ENCODE results near the gene AGPAT4. TPM values are rescaled to one million over a fixed set of nuclear protein-coding genes. Genes with fewer than 3 reads are reported as not detected.

Gene AGPAT4
- total RNA-seq, 1 experiment from 2014 or later: 9.2 TPM

DNA sequence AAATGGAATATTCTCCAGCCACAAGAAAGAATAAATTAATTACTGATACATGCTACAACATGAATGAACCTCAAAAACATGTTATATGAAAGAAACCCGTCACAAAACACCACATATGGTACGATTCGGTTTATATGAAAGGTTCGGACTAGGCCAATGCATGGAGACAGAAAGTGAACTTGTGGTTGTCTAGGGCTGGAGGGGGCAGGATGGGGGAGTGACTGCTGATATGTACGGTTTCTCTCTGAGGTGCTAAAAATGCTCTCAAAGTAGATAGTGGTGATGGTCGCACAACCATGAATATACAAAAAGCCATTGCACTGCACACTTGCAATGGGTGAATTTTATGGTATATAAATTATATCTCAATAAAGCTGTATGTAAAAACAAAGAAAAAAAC lies 18.3 kb downstream of the AGPAT4 start:
- TF ChIP-seq, protein P1, sequence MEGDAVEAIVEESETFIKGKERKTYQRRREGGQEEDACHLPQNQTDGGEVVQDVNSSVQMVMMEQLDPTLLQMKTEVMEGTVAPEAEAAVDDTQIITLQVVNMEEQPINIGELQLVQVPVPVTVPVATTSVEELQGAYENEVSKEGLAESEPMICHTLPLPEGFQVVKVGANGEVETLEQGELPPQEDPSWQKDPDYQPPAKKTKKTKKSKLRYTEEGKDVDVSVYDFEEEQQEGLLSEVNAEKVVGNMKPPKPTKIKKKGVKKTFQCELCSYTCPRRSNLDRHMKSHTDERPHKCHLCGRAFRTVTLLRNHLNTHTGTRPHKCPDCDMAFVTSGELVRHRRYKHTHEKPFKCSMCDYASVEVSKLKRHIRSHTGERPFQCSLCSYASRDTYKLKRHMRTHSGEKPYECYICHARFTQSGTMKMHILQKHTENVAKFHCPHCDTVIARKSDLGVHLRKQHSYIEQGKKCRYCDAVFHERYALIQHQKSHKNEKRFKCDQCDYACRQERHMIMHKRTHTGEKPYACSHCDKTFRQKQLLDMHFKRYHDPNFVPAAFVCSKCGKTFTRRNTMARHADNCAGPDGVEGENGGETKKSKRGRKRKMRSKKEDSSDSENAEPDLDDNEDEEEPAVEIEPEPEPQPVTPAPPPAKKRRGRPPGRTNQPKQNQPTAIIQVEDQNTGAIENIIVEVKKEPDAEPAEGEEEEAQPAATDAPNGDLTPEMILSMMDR (IDR thresholded peaks at IDR 0.05; ENCODE audit: insufficient read depth in 1 of 2, low read depth in 1 of 2, low read length in 1 of 2, severe bottlenecking in 1 of 2, unreplicated experiment in 1 of 2): no peak
- peaks cover 6% of the 10 kb centered on the region for H3K4me1 Mint-ChIP-seq (ENCODE audit: low read depth, unreplicated experiment)
- CTCF ChIA-PET: no interaction called here
- Histone ChIP-seq H3K4me1 (no peaks in the 10 kb centered on the region), H3K4me3 (ENCODE audit: low read depth, low read length) (no peak overlapping the region), H3K27me3 (replicated peaks; ENCODE audit: control insufficient read depth, insufficient read depth, low read length) (no peaks in the 10 kb centered on the region), H3K36me3 (ENCODE audit: control insufficient read depth, insufficient read depth, low read length) (no peaks in the 10 kb centered on the region), H3K9me3 (no peaks in the 10 kb centered on the region)
- H3K36me3 Mint-ChIP-seq (ENCODE audit: insufficient read depth, unreplicated experiment): peaks cover 7% of the 10 kb centered on the region
- POLR2A ChIA-PET: no interaction called here
- BruUV-seq (replicated peaks): no TSS peak
- no peak for DNase-seq
- H3K27ac Mint-ChIP-seq (ENCODE audit: unreplicated experiment): no peak overlapping the region
- no peaks in the 10 kb centered on the region for H3K9me3 Mint-ChIP-seq (ENCODE audit: unreplicated experiment)
- H3K27me3 Mint-ChIP-seq (ENCODE audit: insufficient read depth, unreplicated experiment): no peaks in the 10 kb centered on the region
- H3K4me3 Mint-ChIP-seq (ENCODE audit: unreplicated experiment): no peak overlapping the region
- intact Hi-C loops (cut with micrococcal nuclease; ENCODE audit: unreplicated experiment): no loop called here

DNA sequence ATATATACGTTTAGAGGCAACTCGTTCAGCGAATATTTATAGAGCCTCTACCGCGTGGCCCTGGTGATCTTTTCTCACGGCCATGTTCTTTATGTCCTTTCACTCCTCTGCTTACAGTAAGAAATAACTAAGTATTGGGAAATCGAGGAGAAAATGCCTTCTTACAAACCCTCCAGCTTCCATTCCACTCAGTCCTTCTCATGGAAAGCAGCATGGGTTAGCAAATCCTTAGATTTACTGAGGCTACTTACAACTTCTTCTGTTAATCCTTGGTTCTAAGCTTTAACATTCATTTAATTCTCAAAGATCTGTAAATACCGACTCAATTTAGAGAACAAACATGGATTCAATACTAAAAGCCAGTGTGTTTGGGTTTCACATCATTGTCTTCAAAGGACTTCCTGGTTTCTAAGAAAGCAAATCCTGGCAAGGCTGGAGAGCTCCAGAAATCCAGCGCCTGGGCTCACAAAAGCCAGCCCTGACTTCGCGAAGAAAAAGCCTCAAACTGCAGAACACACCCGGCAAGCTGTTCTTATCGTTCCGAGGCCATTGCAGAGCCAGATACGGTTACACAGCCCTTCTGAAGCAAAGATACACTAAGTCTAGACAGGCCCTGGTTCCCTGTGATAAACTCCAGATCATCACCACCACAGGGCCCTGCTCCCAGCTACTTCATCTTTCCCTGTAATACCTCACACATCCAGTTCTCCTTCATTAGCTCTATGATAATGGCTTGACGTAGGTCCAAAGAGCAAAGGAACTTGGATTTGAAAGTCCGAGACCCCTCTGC lies 19.2 kb downstream of the AGPAT4 start:
- no peak overlapping the region for H3K4me3 ChIP-seq (ENCODE audit: low read depth, low read length)
- no peak overlapping the region for H3K27ac Mint-ChIP-seq (ENCODE audit: unreplicated experiment)
- no peak for DNase-seq
- TF ChIP-seq, protein P1 (IDR thresholded peaks at IDR 0.05; ENCODE audit: insufficient read depth in 1 of 2, low read depth in 1 of 2, low read length in 1 of 2, severe bottlenecking in 1 of 2, unreplicated experiment in 1 of 2): no peak
- intact Hi-C loops (cut with micrococcal nuclease; ENCODE audit: unreplicated experiment): no loop called here
- no TSS peak for BruUV-seq (replicated peaks)
- CTCF ChIA-PET: no interaction called here
- H3K9me3 Mint-ChIP-seq (ENCODE audit: unreplicated experiment): no peaks in the 10 kb centered on the region
- no peak overlapping the region for H3K4me3 Mint-ChIP-seq (ENCODE audit: unreplicated experiment)
- POLR2A ChIA-PET: interaction anchor here (0.6 kb wide), 1 partner anchor 75 kb away, joined by 3 read pairs; no protein-coding TSS in a partner anchor
- peaks cover 7% of the 10 kb centered on the region for H3K36me3 Mint-ChIP-seq (ENCODE audit: insufficient read depth, unreplicated experiment)
- no peaks in the 10 kb centered on the region for H3K4me1 ChIP-seq
- no peaks in the 10 kb centered on the region for H3K27me3 Mint-ChIP-seq (ENCODE audit: insufficient read depth, unreplicated experiment)
- no peaks in the 10 kb centered on the region for H3K9me3 ChIP-seq
- no peaks in the 10 kb centered on the region for H3K36me3 ChIP-seq (ENCODE audit: control insufficient read depth, insufficient read depth, low read length)
- H3K27me3 ChIP-seq (replicated peaks; ENCODE audit: control insufficient read depth, insufficient read depth, low read length): no peaks in the 10 kb centered on the region
- H3K4me1 Mint-ChIP-seq (ENCODE audit: low read depth, unreplicated experiment): peaks cover 6% of the 10 kb centered on the region

DNA sequence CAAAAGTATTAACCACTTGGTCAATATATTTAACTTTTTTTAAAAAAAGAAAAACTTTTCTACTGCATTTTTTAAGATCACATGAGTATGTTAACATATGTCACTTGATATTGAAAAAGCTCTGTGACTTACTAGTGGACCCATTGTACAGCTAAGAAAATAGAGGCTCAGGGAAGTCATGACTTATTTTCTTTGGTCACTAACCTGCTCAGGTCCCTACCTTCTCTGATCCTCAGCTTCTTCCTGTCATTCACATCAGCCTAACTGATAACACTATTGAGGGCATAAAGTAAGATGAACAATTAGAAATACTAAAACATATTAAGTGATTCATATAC lies 19.8 kb downstream of the AGPAT4 start:
- peaks cover 7% of the 10 kb centered on the region for H3K36me3 Mint-ChIP-seq (ENCODE audit: insufficient read depth, unreplicated experiment)
- no TSS peak for BruUV-seq (replicated peaks)
- ChIA-PET POLR2A (interaction anchor here (0.6 kb wide), 1 partner anchor 76 kb away, joined by 3 read pairs; no protein-coding TSS in a partner anchor), CTCF (no interaction called here)
- DNase-seq: no peak
- H3K27me3 Mint-ChIP-seq (ENCODE audit: insufficient read depth, unreplicated experiment): no peaks in the 10 kb centered on the region
- no peak overlapping the region for H3K27ac Mint-ChIP-seq (ENCODE audit: unreplicated experiment)
- Histone ChIP-seq H3K36me3 (ENCODE audit: control insufficient read depth, insufficient read depth, low read length) (no peaks in the 10 kb centered on the region), H3K9me3 (no peaks in the 10 kb centered on the region), H3K4me3 (ENCODE audit: low read depth, low read length) (no peak overlapping the region), H3K27me3 (replicated peaks; ENCODE audit: control insufficient read depth, insufficient read depth, low read length) (no peaks in the 10 kb centered on the region), H3K4me1 (no peaks in the 10 kb centered on the region)
- no peaks in the 10 kb centered on the region for H3K9me3 Mint-ChIP-seq (ENCODE audit: unreplicated experiment)
- intact Hi-C loops (cut with micrococcal nuclease; ENCODE audit: unreplicated experiment): no loop called here
- peaks cover 6% of the 10 kb centered on the region for H3K4me1 Mint-ChIP-seq (ENCODE audit: low read depth, unreplicated experiment)
- H3K4me3 Mint-ChIP-seq (ENCODE audit: unreplicated experiment): no peak overlapping the region
- TF ChIP-seq, protein P1 (IDR thresholded peaks at IDR 0.05; ENCODE audit: insufficient read depth in 1 of 2, low read depth in 1 of 2, low read length in 1 of 2, severe bottlenecking in 1 of 2, unreplicated experiment in 1 of 2): no peak
